Raji (cell line): Measurements from ENCODE around the gene UTS2.

ENCODE experiments used
- POLR2A ChIP-seq: IDR thresholded peaks from 2 replicates; pipeline ENCODE4 v1.6.1; 2011; ENCODE audit warnings: low read depth, low read length, control low read depth; ENCODE audit not compliant: insufficient read depth

UTS2 gene

GRCh38 chr1:7852804-7853683 is at the start of gene UTS2:
Gene UTS2 (minus strand): TSS chr1:7853065. CDS start chr1:7853003, 62 bp downstream.
- TF ChIP-seq POLR2A = no peak

- TF ChIP-seq POLR2A = no peak
Observed at GRCh38 chr1:7899741-7900140, 46.9 kb upstream of the UTS2 start.

GRCh38 chr1:7898962-7899361 is 46.1 kb upstream of the UTS2 start:
- no peak for TF ChIP-seq POLR2A

GRCh38 chr1:7896994-7897393 is 44.1 kb upstream of the UTS2 start:
- no peak for TF ChIP-seq POLR2A

GRCh38 chr1:7893529-7894180 is 40.8 kb upstream of the UTS2 start:
- no peak for TF ChIP-seq POLR2A

- no peak for TF ChIP-seq POLR2A
Observed at GRCh38 chr1:7891804-7892203, 38.9 kb upstream of the UTS2 start.

- TF ChIP-seq POLR2A = no peak
Observed at GRCh38 chr1:7890853-7891252, 38.0 kb upstream of the UTS2 start.

GRCh38 chr1:7888248-7889081 is 35.6 kb upstream of the UTS2 start:
- no peak for TF ChIP-seq POLR2A

- TF ChIP-seq POLR2A = no peak
Observed at GRCh38 chr1:7886405-7886745, 33.5 kb upstream of the UTS2 start.

GRCh38 chr1:7885513-7886404 is 32.9 kb upstream of the UTS2 start:
- no peak for TF ChIP-seq POLR2A

GRCh38 chr1:7884757-7885156 is 31.9 kb upstream of the UTS2 start:
- TF ChIP-seq POLR2A = no peak

GRCh38 chr1:7879228-7879627 is 26.4 kb upstream of the UTS2 start:
- TF ChIP-seq POLR2A = no peak

GRCh38 chr1:7878027-7878426 is 25.2 kb upstream of the UTS2 start:
- TF ChIP-seq POLR2A = no peak

- no peak for TF ChIP-seq POLR2A
Observed at GRCh38 chr1:7873801-7874795, 21.2 kb upstream of the UTS2 start.

GRCh38 chr1:7871136-7871535 is 18.3 kb upstream of the UTS2 start:
- TF ChIP-seq POLR2A = no peak
